HEK293 (cell line): ENCODE results near the gene FLCN.

ENCODE experiments used
- CTCF ChIA-PET: fragments of 350-600 bp; formaldehyde crosslinking; extraction: SDS; loops from one replicate; lab custom pipeline; 2021; ENCODE audit warnings: antibody characterized with exemption; lab: Yijun Ruan, JAX
- POLR2A ChIA-PET: fragments of 300-600 bp; formaldehyde crosslinking; extraction: SDS; loops from one replicate; lab custom pipeline; 2020; ENCODE audit warnings: antibody characterized with exemption, inconsistent platforms; lab: Yijun Ruan, JAX
- H3K27ac ChIP-seq: fragments of 200-500 bp; sonication (Bioruptor generic); 2 replicates; pipeline ENCODE4 v1.5.1; 2014; ENCODE audit warnings: low read depth, low read length, control low read depth, inconsistent platforms; ENCODE audit errors: extremely low read depth
- H3K36me3 ChIP-seq, 2 experiments: fragments of 200-500 bp in 1 of 2; sonication (Bioruptor generic) in 1 of 2; 1 replicate in 1 of 2; 2 replicates in 1 of 2; pipeline ENCODE4 v1.5.1; 2014 to 2017; ENCODE audit warnings: inconsistent platforms in 2 of 2, low read length in 2 of 2; ENCODE audit not compliant: control insufficient read depth in 2 of 2, insufficient read depth in 1 of 2
- H3K4me1 ChIP-seq: fragments of 200-500 bp; sonication (Bioruptor generic); 2 replicates; pipeline ENCODE4 v1.5.1; 2014; ENCODE audit warnings: mild to moderate bottlenecking, low read length, inconsistent platforms; ENCODE audit not compliant: control insufficient read depth, insufficient read depth
- H3K4me3 ChIP-seq: 2 replicates; pipeline ENCODE4 v1.5.1; 2011; ENCODE audit warnings: low read depth, mild to moderate bottlenecking, control low read depth, low read length, moderate library complexity
- H3K9me3 ChIP-seq: fragments of 200-500 bp; sonication (Bioruptor generic); 2 replicates; pipeline ENCODE4 v1.5.1; 2014; ENCODE audit warnings: low read depth, low read length, inconsistent platforms; ENCODE audit not compliant: control insufficient read depth, insufficient read depth
- MYNN ChIP-seq: fragments of 450-650 bp; formaldehyde crosslinking; IDR thresholded peaks from 2 replicates; pipeline ENCODE4 v1.5.1; 2016; ENCODE audit warnings: missing biosample characterization, missing genetic modification characterization, borderline replicate concordance
- SP2 ChIP-seq: fragments of 450-650 bp; formaldehyde crosslinking; IDR thresholded peaks from 2 replicates; pipeline ENCODE4 v1.5.1; 2016; ENCODE audit warnings: missing biosample characterization, missing genetic modification characterization
- ZBTB17 ChIP-seq: fragments of 450-650 bp; formaldehyde crosslinking; IDR thresholded peaks from 2 replicates; pipeline ENCODE4 v1.5.1; 2016; ENCODE audit warnings: missing biosample characterization, missing genetic modification characterization
- ZIC2 ChIP-seq: fragments of 450-650 bp; formaldehyde crosslinking; IDR thresholded peaks from 2 replicates; pipeline ENCODE4 v1.5.1; 2016; ENCODE audit warnings: missing biosample characterization, missing genetic modification characterization
- ZNF19 ChIP-seq: fragments of 450-650 bp; formaldehyde crosslinking; IDR thresholded peaks from 2 replicates; pipeline ENCODE4; 2016; ENCODE audit warnings: missing biosample characterization, missing genetic modification characterization, low read depth
- ZNF211 ChIP-seq: fragments of 450-650 bp; formaldehyde crosslinking; IDR thresholded peaks from 2 replicates; pipeline ENCODE4 v1.5.1; 2016; ENCODE audit warnings: low read depth, missing biosample characterization, missing genetic modification characterization
- ZNF335 ChIP-seq: fragments of 450-650 bp; formaldehyde crosslinking; conservative IDR thresholded peaks from 2 replicates; pipeline ENCODE4 v1.5.1; 2016; ENCODE audit warnings: missing biosample characterization, missing genetic modification characterization
- ZNF354C ChIP-seq: fragments of 450-650 bp; formaldehyde crosslinking; IDR thresholded peaks from 2 replicates; pipeline ENCODE4 v1.5.1; 2016; ENCODE audit warnings: missing biosample characterization, missing genetic modification characterization, low read depth, borderline replicate concordance
- ZNF366 ChIP-seq: fragments of 450-650 bp; formaldehyde crosslinking; conservative IDR thresholded peaks from 2 replicates; pipeline ENCODE4 v1.5.1; 2016; ENCODE audit warnings: missing biosample characterization, missing genetic modification characterization
- ZNF48 ChIP-seq: fragments of 450-650 bp; formaldehyde crosslinking; IDR thresholded peaks from 2 replicates; pipeline ENCODE4 v1.5.1; 2016; ENCODE audit warnings: missing biosample characterization, missing genetic modification characterization
- ZNF530 ChIP-seq: fragments of 450-650 bp; formaldehyde crosslinking; IDR thresholded peaks from 2 replicates; pipeline ENCODE4 v1.5.1; 2016; ENCODE audit warnings: low read depth, missing biosample characterization, missing genetic modification characterization
- ZNF621 ChIP-seq: fragments of 450-650 bp; formaldehyde crosslinking; IDR thresholded peaks from 2 replicates; pipeline ENCODE4 v1.5.1; 2017; ENCODE audit warnings: missing biosample characterization, missing genetic modification characterization
- ZNF654 ChIP-seq: fragments of 450-650 bp; formaldehyde crosslinking; IDR thresholded peaks from 2 replicates; pipeline ENCODE4 v1.5.1; 2016; ENCODE audit warnings: low read depth, missing biosample characterization, missing genetic modification characterization
- ZNF658 ChIP-seq: fragments of 450-650 bp; formaldehyde crosslinking; IDR thresholded peaks from 2 replicates; pipeline ENCODE4; 2016; ENCODE audit warnings: missing biosample characterization, missing genetic modification characterization
- ZNF76 ChIP-seq: fragments of 450-650 bp; formaldehyde crosslinking; IDR thresholded peaks from 2 replicates; pipeline ENCODE4; 2016; ENCODE audit warnings: low read depth, missing biosample characterization, missing genetic modification characterization, borderline replicate concordance
- TF ChIP-seq, protein P1 (sequence below): sonication (generic); formaldehyde crosslinking; IDR thresholded peaks from 2 replicates; pipeline ENCODE4 v1.8.1; 2022; ENCODE audit warnings: mild to moderate bottlenecking, moderate library complexity, missing genetic modification reagents
- TF ChIP-seq, protein P2 (sequence below): fragments of 450-650 bp; formaldehyde crosslinking; IDR thresholded peaks from 2 replicates; pipeline ENCODE4 v1.5.1; 2016; ENCODE audit warnings: missing biosample characterization, missing genetic modification characterization
- TF ChIP-seq, protein P3 (sequence below): fragments of 450-650 bp; formaldehyde crosslinking; IDR thresholded peaks from 2 replicates; pipeline ENCODE4 v1.5.1; 2016; ENCODE audit warnings: missing biosample characterization, missing genetic modification characterization, borderline replicate concordance
- TF ChIP-seq, protein P4 (sequence below): fragments of 450-650 bp; formaldehyde crosslinking; IDR thresholded peaks from 2 replicates; pipeline ENCODE4 v1.5.1; 2016; ENCODE audit warnings: missing biosample characterization, missing genetic modification characterization

The FLCN gene

DNA sequence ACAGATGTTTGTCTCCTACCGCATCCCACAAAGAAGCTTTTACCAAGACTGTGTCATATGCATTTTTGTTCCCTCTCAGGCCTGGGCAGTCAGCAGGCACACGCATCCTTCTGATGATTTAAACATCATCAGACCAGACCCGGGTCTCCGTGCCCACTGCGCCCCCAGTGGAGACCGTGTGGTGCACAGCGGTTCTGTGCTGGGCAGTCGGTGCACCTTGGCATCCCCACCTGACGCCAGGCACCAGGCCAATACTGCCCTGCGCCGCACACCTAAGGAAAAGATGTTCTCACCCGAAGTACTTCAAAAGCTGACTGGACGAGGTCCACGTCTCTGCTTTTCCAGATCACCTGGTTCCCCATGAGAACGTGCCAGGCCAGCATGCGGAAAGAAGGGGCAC is 20.2 kb downstream of the FLCN start:
- TF ChIP-seq ZBTB17 (tag by site-specific recombination) (no peak), ZIC2 (tag by site-specific recombination) (no peak)
- TF ChIP-seq, protein P1, sequence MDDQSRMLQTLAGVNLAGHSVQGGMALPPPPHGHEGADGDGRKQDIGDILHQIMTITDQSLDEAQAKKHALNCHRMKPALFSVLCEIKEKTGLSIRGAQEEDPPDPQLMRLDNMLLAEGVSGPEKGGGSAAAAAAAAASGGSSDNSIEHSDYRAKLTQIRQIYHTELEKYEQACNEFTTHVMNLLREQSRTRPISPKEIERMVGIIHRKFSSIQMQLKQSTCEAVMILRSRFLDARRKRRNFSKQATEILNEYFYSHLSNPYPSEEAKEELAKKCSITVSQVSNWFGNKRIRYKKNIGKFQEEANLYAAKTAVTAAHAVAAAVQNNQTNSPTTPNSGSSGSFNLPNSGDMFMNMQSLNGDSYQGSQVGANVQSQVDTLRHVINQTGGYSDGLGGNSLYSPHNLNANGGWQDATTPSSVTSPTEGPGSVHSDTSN (CRISPR knock-in tag), result no peak
- TF ChIP-seq, protein P2, sequence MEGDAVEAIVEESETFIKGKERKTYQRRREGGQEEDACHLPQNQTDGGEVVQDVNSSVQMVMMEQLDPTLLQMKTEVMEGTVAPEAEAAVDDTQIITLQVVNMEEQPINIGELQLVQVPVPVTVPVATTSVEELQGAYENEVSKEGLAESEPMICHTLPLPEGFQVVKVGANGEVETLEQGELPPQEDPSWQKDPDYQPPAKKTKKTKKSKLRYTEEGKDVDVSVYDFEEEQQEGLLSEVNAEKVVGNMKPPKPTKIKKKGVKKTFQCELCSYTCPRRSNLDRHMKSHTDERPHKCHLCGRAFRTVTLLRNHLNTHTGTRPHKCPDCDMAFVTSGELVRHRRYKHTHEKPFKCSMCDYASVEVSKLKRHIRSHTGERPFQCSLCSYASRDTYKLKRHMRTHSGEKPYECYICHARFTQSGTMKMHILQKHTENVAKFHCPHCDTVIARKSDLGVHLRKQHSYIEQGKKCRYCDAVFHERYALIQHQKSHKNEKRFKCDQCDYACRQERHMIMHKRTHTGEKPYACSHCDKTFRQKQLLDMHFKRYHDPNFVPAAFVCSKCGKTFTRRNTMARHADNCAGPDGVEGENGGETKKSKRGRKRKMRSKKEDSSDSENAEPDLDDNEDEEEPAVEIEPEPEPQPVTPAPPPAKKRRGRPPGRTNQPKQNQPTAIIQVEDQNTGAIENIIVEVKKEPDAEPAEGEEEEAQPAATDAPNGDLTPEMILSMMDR (tag by site-specific recombination), result peak; percentile 34; the same call in 1 of the 2 replicates
- TF ChIP-seq, protein P3, sequence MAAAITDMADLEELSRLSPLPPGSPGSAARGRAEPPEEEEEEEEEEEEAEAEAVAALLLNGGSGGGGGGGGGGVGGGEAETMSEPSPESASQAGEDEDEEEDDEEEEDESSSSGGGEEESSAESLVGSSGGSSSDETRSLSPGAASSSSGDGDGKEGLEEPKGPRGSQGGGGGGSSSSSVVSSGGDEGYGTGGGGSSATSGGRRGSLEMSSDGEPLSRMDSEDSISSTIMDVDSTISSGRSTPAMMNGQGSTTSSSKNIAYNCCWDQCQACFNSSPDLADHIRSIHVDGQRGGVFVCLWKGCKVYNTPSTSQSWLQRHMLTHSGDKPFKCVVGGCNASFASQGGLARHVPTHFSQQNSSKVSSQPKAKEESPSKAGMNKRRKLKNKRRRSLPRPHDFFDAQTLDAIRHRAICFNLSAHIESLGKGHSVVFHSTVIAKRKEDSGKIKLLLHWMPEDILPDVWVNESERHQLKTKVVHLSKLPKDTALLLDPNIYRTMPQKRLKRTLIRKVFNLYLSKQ (tag by site-specific recombination), result no peak
- H3K4me3 ChIP-seq, result no peak overlapping the region
- no peaks in the 10 kb centered on the region for H3K4me1 ChIP-seq
- peaks cover 20 to 92% of the 10 kb centered on the region in 2 experiments for H3K36me3 ChIP-seq
- ChIA-PET CTCF (no interaction called here), POLR2A (no interaction called here)
- no peak overlapping the region for H3K27ac ChIP-seq
- H3K9me3 ChIP-seq, result no peaks in the 10 kb centered on the region

DNA sequence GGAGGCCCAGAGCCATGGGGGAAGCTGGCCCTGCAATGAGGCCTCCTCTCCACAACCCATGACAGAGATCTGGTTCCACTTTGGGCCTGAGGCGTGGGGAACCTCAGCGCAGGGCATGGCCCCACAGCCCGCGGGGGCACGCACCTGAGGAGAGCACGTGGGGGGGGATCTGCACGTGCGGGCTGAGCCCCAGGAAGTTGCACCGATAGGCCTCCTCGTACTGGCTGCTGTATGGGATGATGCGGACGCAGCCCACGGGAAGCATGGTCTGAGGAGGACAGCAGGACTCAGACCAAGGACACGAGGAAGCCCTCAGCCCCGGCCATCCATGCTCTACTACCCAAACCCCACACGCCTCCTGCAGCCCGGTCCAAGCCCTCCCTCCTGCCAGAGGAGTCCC is 20.7 kb downstream of the FLCN start:
- TF ChIP-seq ZNF48 (no peak), ZNF76 (no peak), MYNN (tag by site-specific recombination) (no peak), ZNF366 (no peak), SP2 (tag by site-specific recombination) (no peak), ZNF658 (tag by site-specific recombination) (no peak), ZNF530 (no peak), ZNF654 (tag by site-specific recombination) (no peak), ZNF335 (tag by site-specific recombination) (no peak), ZNF19 (tag by site-specific recombination) (no peak), ZNF211 (no peak), ZNF621 (no peak), ZNF354C (tag by site-specific recombination) (no peak)
- TF ChIP-seq, protein P4, sequence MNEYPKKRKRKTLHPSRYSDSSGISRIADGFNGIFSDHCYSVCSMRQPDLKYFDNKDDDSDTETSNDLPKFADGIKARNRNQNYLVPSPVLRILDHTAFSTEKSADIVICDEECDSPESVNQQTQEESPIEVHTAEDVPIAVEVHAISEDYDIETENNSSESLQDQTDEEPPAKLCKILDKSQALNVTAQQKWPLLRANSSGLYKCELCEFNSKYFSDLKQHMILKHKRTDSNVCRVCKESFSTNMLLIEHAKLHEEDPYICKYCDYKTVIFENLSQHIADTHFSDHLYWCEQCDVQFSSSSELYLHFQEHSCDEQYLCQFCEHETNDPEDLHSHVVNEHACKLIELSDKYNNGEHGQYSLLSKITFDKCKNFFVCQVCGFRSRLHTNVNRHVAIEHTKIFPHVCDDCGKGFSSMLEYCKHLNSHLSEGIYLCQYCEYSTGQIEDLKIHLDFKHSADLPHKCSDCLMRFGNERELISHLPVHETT (tag by site-specific recombination), result no peak
- TF ChIP-seq, protein P2 (tag by site-specific recombination), result no peak
- TF ChIP-seq, all 188 proteins: peak for 0
- no peak overlapping the region for H3K4me3 ChIP-seq
- H3K36me3 ChIP-seq, result peaks cover 20 to 91% of the 10 kb centered on the region in 2 experiments
- H3K4me1 ChIP-seq, result no peaks in the 10 kb centered on the region
- CTCF ChIA-PET, result no interaction called here
- POLR2A ChIA-PET, result no interaction called here
- no peaks in the 10 kb centered on the region for H3K9me3 ChIP-seq
- H3K27ac ChIP-seq, result no peak overlapping the region
